ENCODE data around the gene PDZRN3.

PDZRN3 gene

DNA sequence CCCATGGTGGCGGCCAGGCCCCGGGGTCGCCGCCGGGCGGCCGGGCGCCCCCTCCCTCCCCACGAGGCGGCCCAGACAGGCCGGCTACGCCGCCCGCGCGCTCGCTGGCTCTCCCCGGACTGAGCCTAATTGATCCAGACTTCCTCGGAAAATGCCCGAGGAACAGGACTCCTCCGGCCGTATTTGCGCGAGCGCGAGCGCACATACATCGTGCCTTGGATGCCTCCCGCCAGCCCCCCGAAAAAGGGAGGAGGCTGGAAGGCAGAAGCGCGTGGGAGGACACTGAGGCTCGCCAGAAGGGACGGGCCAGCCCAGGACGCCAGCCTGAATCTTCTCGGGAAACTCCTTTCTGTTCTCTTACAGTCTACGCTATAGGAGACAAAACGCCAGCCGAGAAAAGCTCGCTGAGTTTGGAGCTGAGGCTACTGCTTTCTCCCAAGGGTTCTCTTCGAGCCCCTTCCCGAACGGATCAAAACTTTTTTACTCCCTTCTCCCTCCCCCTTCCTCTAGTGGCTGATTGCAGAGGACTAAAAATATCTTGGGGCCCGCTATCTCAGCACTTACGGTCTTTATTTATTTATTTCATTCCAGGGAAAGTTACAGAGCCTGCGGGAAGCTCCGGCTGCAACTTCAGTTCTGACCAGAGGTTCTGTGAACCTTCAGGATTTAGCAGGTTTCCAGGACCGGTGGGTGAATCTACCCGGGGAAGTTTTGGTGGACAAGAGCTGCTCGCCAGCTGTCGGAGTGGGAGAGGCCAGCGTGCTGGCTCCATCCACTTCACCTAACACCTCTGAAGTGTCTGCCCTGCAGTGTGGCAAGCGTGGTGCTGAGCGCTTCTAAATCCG, at the start of gene PDZRN3:
PDZRN3 (minus strand) TSS at position 121 of the 845 bp plus-strand sequence.
- peak; percentile 44 for DNase-seq (ENCODE audit: low spot score)

DNA sequence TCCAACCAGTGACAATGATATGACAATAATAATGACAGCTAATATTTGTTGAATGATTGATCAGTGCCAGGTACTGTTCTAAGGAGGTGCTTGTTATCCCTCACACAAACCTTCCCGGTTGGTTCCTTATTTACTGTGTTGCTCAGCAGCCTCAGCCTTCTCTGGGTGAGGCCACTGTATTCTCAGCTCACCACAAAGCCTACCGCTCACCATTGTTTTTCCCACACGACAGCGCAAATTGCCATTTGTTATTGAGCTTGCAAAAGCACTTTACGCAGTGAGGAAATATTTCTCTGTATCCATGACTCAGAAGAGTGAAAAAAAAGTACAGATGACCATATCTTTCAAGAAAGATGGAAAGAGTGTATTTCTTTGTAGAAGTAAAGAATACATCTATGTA, 49.5 kb upstream of the PDZRN3 start:
- no peak for DNase-seq (ENCODE audit: low spot score)

DNA sequence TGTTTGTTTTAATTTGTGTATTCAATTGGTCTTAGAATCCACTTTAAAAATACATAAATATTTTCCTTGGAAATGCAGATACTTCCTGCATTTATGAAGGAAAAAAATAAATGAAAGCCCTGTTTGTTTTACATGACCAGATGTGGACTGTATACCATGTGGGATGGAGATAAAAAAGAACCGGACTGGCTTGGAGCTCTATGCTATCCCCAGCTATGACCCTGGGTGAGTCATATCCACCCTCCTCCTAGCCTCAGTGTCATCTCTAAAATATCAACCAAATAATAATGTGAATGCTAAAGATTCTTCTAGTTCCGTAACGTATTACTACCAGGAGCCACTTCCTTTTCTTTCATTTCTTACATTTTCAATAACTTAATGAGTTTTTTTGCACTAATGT, 44.5 kb upstream of the PDZRN3 start:
- peak; percentile 2 for DNase-seq (ENCODE audit: low spot score)

DNA sequence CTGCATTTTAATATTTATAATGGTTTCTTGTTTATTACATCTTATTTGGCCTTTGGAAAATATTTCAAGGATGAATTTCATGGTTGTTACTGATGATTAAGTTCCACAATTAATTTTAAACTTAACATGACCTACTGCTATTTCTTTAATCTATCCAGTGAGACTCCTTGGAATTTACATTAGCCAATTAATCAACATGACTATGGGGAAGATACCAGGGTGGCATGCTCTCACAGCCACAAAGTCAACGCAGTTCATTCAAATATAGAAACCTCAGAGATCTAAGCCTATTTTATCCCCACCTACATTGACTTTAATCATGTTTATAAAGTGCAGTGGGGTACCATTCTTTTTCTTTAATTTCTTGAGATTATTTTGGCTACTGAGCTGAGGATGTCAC, 43.6 kb upstream of the PDZRN3 start:
- DNase-seq (ENCODE audit: low spot score): no peak

DNA sequence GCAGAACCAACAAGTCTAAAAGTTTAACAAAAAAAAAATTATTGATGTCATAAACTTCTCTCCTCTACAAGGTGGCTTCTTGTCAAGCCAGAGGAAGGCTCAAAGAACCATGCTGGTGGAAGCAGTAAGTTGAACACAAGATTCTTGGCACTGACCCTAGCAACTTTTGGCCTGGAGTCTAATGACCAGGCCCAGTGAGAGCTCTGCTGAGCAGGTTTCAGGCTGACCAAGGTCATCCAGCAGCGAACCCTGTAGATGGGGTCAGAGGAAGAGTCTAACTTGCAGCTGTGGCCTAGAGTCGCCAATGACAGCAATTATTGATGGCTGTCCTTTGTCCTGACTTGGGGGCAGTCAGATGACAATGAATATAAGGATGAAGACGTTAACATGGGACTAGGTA, 43.1 kb upstream of the PDZRN3 start:
- no peak for DNase-seq (ENCODE audit: low spot score)

DNA sequence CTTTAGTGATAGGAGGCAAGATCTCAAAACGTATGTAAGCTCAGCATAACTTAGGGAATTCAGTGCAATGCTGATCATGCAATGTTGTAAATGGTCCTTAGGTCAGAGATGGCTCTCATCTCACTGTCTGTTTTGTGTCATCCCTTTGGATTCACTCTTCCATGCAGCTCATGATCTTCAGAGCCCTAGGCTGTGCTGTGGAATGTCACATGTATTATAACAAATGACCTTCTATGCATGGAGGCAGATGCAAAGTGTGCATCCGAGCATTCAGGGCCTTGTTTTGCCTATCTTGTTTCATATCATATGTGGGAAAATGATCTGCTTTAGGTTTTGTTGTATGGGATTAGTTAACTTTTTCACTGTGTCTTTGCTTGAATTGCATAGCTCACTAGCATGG, 40.5 kb upstream of the PDZRN3 start:
- no peak for DNase-seq (ENCODE audit: low spot score)

DNA sequence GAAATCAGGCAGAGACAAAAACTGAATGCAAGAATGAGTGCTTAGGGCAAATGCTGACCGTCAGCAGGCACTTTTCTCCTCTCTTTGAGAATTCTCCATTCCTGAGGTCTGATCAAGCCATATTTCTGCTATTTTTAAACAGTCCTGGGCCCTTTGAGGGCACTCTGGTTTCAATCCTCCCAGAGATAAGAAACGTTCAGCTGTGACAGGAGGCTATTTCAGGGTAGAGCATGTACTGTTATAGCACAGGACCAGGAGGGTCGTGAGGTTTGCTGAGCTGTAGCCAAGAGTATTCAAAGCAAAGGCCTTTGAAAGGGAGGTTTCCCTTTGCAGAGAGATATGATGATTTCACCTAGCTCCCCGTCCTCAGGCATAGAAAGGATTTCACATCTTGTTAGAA, 39.6 kb upstream of the PDZRN3 start:
- no peak for DNase-seq (ENCODE audit: low spot score)

DNA sequence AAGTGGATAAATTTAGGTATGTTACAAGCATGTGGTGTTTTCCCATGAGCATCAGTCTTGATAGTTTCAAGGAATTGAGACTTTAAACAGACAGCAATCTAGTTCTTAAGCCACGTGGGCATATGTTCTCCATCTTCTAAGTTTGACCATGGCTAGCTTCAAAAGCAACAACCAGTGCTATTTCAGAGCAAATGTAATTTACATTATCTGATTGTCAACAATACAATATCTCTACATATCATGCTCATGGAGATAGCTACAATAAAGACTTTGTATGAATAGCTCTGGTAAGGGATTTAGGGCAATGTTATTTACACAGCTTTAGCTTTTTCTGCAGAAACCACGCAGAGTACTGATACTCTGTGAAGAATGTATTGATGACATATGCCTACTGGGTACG, 38.8 kb upstream of the PDZRN3 start:
- no peak for DNase-seq (ENCODE audit: low spot score)

DNA sequence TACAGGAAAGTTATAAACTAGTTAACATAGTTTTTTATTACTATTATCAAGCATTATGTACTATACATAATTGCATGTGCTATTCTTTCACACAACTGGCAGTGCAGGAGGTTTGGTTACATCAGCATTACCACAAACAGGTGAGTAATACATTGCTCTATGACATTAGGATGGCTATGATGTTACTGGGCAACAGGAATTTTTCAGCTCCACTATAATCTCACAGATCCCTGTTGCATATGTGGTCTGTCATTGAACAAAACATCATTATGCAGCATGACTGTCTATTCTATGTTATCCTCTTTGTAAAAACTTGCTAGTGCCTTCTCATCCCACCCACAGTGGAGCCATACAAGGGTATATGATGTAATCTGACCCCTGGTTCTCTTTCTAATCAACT, 36.5 kb upstream of the PDZRN3 start:
- DNase-seq (ENCODE audit: low spot score): no peak

DNA sequence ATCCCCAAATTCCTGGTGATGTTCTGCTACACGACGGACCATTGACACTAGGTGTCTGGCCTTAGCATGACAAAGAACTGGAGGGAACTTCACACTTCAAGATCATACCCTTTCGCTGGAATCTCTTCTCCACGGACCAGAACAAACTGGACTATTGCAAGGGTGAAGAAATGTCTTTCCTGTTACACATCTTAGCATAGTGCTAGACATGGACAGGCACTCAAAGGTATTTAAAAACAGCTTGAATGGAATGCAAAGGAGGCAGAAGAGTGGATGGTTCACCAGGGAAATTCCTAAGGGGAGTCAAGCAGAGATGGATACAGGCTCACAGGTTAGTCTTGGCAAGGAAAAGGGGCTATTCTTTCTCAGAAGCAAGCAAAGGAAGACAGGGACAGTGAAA, 33.5 kb upstream of the PDZRN3 start:
- no peak for DNase-seq (ENCODE audit: low spot score)

DNA sequence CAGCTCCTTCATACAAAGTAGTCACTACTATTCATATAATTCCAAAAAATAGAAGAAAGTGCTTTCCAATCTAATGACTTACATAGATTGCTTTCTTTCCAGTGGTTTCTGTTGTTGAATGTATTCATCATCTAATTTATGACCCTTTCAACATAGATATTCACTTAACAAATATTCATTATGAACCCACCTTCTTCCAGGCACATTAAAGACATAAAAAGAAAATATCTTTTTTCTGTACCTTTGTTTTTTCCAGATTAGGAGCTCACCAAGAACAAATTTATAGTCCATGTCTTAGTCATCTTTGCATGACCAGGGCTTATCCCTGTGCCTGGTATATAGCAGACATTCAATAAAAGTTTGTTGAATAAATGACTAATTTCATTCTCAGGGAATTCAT, 32.4 kb upstream of the PDZRN3 start:
- no peak for DNase-seq (ENCODE audit: low spot score)

DNA sequence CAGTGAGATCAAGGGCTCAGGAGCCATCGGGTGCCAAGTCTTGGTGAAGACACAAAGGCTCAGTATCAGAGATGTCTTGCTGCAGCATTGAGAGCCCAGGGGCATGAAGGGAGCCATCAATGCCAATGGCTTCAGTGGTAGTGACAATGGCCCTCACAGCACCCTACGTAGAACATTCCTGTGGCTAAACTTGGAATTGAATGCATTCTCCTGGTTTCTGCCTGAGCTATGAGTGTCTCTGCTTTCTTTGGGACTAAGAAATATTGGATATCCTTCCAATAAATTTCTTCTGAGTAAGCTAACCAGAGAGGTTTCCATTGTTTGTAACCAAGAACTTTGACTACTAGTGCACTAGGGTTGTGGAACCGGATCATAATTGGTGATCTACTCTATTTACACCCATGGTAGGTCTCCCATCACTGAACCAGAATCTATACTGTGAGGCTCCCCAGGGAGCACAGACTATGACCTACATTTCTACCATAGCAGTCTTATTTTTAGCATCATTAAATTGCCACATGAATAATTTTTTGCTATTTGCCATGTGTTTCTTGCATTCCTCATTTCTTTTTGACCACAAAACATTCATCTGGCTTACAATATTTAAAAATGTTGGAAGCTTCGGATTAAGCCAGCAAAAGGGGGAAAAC, 31.6 kb upstream of the PDZRN3 start:
- no peak for DNase-seq (ENCODE audit: low spot score)

DNA sequence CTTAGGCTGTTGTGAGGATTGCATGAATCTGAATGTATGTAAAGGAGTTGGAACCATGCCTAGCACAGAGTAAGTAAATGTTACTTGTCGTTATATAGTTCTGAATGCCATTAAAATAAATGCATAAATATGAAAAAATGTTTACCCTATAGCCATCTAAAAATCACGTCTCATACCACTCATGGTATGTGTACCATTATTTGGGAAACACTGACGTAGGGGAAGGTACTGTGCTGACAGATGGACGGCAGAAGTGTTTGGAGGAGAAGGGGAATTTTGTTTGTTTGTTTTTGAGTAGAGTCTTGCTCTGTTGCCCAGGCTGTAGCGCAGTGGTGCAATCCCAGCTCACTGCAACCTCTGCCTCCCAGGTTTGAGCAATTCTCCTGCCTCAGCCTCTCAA, 30.5 kb upstream of the PDZRN3 start:
- no peak for DNase-seq (ENCODE audit: low spot score)

DNA sequence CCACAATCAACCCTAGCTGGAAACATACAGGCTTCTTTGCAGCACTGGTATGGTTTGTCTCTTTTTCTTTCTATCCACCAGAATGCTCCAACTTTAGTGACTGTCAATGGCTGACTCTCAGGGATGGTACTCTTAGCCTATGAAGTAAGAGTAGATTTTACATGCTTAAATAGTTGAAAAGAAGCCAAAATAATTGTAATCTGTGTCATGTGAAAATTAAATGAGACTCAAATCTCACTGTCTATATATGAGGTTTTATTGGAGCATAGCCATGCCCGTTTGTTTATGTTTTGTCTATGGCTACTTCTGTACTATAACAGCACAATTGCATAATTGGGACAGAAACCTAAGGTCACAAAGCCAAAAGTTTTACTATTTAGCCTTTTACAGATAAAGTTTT, 29.1 kb upstream of the PDZRN3 start:
- DNase-seq (ENCODE audit: low spot score): no peak

DNA sequence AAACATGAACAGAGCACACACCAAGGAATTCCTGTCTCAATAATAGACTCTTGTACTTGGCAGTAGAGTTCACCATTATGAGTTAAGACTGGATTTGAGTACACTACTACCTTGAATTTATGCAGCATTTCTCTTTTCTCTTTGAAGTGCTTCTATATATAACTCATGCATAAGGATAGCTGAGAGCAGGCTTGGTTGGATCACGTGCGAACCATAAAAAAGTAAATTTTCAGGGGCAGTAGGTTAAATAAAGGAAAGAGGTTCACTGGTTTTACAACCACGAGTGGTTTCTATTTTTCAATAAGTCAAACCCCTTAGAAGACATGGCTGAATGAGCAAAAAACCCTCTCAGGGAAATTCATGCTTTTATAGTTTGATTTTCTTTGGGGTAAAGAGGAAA, 28.6 kb upstream of the PDZRN3 start:
- DNase-seq (ENCODE audit: low spot score): no peak

DNA sequence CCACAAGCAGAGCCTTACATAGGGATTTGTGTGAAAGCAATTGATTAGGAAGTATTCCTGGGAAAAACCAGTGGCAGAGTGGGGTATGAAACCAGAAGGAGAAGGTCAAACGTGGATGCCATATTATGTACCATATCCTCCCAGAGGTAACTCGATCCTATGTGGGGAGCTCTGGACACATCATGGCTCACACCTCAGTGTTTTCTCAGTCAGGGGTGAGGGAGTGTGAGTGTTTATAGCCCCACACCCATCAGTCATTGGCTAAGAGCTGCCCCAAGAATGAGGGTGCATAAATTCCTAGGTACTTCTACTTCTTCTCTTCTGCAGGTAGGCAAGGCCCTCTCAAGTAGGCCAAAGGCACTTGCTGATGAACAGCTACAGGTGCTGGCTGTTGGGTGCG, 28.2 kb upstream of the PDZRN3 start:
- no peak for DNase-seq (ENCODE audit: low spot score)

DNA sequence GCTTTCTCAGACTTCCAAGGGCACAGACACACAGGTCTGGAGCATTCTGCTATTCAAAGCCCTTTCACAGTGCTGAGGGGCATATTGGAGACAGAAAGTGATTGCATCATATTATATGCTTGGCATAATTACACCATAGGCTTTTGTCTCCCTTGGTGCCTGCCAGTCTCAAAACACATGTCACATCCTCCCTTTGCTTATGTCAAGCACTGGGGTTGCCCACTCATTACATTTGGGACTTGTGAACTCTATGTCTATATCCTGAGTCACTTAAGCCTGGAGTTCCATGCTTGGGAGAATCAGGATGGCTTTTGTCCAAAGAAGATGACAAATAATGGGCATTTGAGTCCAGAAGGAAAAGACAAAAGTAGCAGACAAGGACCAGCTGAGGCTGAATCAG, 12.3 kb upstream of the PDZRN3 start:
- DNase-seq (ENCODE audit: low spot score): peak; percentile 7

DNA sequence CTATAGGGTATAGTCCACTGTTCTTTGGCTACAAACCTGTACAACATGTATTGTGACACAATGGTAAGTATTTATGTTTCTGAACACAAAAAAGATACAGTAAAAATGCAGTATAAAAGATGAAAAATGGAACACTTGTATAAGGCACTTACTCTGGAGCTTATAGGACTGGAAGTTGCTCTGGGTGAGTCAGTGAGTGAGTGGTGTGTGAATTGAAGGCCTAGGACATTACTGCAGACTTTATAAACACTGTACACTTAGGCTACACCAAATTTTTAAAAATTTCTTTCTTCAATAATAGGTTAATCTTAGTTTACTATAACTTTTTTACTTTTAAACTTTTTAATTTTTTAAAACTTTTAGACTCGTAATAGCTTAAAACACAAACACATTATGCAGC, 10.5 kb upstream of the PDZRN3 start:
- no peak for DNase-seq (ENCODE audit: low spot score)

DNA sequence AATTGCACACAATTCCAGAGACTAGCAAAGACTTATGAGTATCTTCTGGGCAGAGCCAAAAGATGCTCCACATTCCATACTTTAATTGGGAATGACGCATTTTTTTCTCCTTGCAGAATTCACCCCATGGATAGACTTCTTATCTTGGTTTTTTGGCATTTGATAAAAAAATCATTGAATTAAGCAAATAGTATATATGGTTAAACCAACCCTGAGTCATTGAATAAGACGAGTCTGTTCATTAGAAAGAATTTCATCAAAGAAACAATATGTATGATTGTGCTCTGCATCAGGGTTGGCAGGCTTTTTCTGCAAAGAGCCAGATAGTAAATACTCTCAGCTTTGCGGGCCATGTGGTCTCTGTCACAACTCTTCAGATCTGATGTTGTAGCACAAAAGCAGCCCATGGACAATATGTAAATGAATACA, 9.2 kb upstream of the PDZRN3 start:
- DNase-seq (ENCODE audit: low spot score): no peak

DNA sequence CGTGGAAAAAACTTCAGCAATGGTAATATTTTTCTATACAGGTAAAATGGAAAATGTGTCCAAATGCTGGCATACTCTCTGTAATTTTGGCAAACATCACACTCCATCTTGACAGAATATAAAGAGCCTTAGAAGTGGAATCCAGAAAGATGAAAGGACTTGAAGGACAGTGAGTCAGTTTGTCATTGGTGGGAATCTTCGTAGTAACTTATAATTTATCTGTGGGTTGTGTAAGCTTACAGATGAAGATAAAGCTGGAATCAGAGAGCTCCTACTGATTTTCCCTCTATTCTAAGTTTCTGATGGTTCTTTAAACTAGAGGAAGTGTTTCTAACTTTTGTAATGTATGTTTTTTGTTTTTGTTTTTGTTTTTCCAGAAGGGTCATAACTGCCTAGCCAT, 8.7 kb upstream of the PDZRN3 start:
- DNase-seq (ENCODE audit: low spot score): no peak

DNA sequence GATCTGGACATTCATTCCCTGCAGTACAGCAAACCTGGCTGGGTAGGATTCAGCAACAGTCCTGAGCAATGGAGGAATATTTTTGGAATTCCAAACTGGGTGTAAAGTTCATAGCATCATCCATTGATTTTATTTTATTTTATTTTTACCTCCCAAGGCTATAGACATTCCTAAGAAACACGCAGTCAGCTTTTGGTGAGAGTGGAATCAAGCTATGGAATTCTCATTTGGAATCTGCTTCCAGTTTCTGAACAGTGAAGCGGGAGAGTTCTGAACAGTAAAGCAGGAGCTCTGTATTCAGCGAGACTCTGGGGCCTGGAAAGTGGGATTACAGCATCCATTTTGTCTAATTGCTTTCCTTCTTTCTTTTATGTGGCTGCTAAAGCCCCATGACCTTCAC, 1.4 kb upstream of the PDZRN3 start:
- DNase-seq (ENCODE audit: low spot score): no peak

DNA sequence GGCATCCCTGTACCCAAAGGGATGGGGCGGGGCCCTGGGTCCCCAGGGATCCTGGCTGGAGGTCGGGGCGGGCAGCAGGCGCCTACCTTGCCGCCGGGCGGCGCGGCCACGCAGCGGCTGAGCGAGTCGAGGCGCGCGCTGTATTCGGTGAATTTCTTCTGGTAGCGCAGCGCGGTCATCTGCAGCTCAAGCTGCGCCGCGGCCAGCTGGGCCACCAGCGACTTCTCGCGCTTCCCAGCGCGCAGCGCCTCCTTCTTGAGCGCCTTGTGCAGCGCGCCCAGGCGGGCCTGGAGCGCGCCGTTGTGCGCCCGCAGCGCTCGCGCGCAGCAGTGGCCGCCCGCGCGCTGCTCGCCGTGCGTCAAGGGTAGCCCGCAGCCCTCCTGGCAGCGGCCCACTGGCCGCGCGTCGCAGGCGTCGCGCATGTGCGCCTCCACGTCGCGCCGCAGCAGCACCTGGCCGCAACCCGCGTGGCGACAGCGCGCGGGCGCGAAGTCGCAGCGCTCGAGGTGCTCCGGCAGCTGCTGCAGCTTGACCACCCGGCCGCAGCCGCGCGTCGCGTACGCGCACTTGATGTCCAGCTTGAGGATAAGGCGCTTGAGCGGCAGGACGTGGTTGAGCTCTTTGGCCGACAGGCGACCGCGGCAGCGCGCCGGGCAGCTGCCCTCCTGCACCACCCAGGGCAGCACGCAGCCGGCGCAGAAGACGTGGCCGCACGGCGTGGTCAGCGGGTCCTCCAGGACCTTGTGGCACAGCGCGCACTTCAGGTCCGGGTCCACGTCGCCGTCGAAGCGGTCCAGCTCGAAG, 522 bp downstream of the PDZRN3 start:
- no peak for DNase-seq (ENCODE audit: low spot score)

DNA sequence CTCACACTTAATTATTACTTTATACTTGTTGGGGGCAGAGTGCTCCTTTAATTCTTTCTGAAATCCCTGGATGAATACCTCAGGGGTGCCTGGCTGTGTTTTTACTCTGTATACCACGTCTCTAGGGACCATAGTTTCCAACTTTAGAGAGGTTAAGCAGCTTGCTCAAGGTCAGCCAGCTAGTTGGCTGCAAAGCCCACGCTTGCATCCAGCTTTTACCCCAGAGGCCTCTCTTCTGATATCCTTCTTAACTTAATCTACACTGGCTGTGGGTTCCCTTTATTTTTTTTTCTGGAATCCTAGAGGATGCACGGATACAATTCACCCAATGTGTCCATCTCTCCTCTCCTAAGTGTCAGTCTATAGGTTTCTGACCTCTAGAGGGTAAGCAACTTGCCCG, 1.4 kb downstream of the PDZRN3 start:
- no peak for DNase-seq (ENCODE audit: low spot score)

Data from pons (tissue), 1 donor.